Psoas muscle (tissue), 8 donors: ENCODE results near the gene NDRG3. TPM values are rescaled to one million over a fixed set of nuclear protein-coding genes. Genes with fewer than 3 reads are reported as not detected.

Source experiments
- ATAC-seq, 4 donors: fragments of 200-7000 bp; cut with Tn5 transposase; one replicate each; pipeline ENCODE4 v1.9.1; 2020; ENCODE audit warnings: moderate library complexity in 3 of 4, mild to moderate bottlenecking in 2 of 4
- DNase-seq, 2 donors: peaks; one replicate each; pipeline ENCODE4 v3.0.0-alpha.2; 2020
- H3K27ac ChIP-seq: fragments of 200-600 bp; one replicate; pipeline ENCODE4 v1.8.0; 2022
- H3K27me3 ChIP-seq, 3 donors: fragments of 200-600 bp in 1 of 3; one replicate each; pipeline versions ENCODE4 v1.6.1 to v1.8.0; 2013 to 2022; ENCODE audit warnings: low read length in 2 of 3, mild to moderate bottlenecking in 2 of 3, moderate library complexity in 1 of 3; ENCODE audit not compliant: insufficient read depth in 3 of 3
- H3K36me3 ChIP-seq, 2 donors: fragments of 200-600 bp in 1 of 2; one replicate each; pipeline versions ENCODE4 v1.6.1 to v1.8.0; 2013 to 2022; ENCODE audit warnings: low read depth in 1 of 2, mild to moderate bottlenecking in 1 of 2, moderate library complexity in 1 of 2; ENCODE audit not compliant: insufficient read depth in 1 of 2
- H3K4me1 ChIP-seq: fragments of 200-600 bp; one replicate; pipeline ENCODE4 v1.8.0; 2022
- H3K4me3 ChIP-seq: fragments of 200-600 bp; one replicate; pipeline ENCODE4 v1.8.0; 2022; ENCODE audit warnings: mild to moderate bottlenecking
- H3K9me3 ChIP-seq: fragments of 200-600 bp; one replicate; pipeline ENCODE4 v1.8.0; 2022
- WGBS, 3 donors: extraction: QIAGEN DNeasy Blood & Tissue Kit; methylation state at CpG; one replicate each; pipeline versions ENCODE4 v1.1.6 to v1.1.7; 2013; 5-methylcytosine and 5-hydroxymethylcytosine counted together
- intact Hi-C, 2 donors: fragments of 100-400 bp; cut with DNase I; formaldehyde crosslinking; loops; one replicate each; pipeline versions ENCODE4 v1.11.0 to v1.14.2; 2022
- polyA plus RNA-seq, 3 donors: library from polyadenylated mRNA; stranded (reverse); fragments of 200-250 nt; gene quantifications; one replicate each; pipeline ENCODE4 v1.2.3, GENCODE V29; 2013
- total RNA-seq, 4 donors: library from RNA; stranded (reverse); fragmentation: NEBNext Ultra II Directional in 2 of 4; extraction: Animal tissue kit (Norgen Biotek cat#: 25700) in 2 of 4; gene quantifications; one replicate each; pipeline versions ENCODE4 v1.2.1 to v1.2.4, GENCODE V29; 2021 to 2023
- TF ChIP-seq, protein P1 (sequence below): fragments of 200-600 bp; IDR thresholded peaks from one replicate; pipeline ENCODE4 v1.8.0; 2022; ENCODE audit warnings: antibody characterized with exemption
- donor health status: healthy with polysubstance abuse.
- donor health status: DM: no; HTN: no; CAD: no; lungs with moderate emphysema.
- donor health status: Bipolar disorder and iron deficiency.
- donor health status: healthy.
- donor health status: DM: yes; HTN: yes; CAD: no.
- donor health status: DM: no; HTN: no; CAD: no.
- donor health status: DM: no; HTN: no; CAD: no.
- donor health status: DM: yes; HTN: yes; CAD: no.

NDRG3 gene
- total and polyA plus RNA-seq, 7 donors = 4.3 to 25.1 (median 10.8) TPM

DNA sequence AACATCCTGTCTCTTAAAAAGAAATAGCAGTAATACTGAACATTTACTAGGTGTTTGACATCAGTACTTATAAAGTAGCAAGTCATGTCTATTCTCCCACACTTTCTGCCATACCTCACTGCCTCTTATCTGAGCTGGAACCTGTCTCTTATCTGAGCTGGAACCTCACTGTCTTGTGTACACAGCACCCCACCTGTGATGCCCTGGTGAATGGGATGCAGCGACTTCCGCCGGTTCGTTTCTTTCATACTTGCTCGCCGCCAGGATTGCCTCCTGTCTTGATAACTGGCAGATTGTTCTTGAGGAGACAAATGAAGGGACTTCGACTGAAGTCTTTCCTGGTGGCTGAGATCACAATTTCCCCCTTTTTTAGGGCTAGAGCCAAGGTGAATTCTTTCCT, 24.8 kb upstream of the NDRG3 start:
- no peak overlapping the region for H3K4me3 ChIP-seq
- no peaks in the 10 kb centered on the region for H3K9me3 ChIP-seq
- H3K27me3 ChIP-seq = no peaks in the 10 kb centered on the region
- DNase-seq (no peak), ATAC-seq (no peak)
- no peak overlapping the region for H3K27ac ChIP-seq
- H3K36me3 ChIP-seq = peaks cover 0 to 18% of the 10 kb centered on the region in 2 donors
- 82 to 85% (median 82%) methylated on average over 7 of the region's 7 CpGs for WGBS, 3 donors
- TF ChIP-seq, protein P1, sequence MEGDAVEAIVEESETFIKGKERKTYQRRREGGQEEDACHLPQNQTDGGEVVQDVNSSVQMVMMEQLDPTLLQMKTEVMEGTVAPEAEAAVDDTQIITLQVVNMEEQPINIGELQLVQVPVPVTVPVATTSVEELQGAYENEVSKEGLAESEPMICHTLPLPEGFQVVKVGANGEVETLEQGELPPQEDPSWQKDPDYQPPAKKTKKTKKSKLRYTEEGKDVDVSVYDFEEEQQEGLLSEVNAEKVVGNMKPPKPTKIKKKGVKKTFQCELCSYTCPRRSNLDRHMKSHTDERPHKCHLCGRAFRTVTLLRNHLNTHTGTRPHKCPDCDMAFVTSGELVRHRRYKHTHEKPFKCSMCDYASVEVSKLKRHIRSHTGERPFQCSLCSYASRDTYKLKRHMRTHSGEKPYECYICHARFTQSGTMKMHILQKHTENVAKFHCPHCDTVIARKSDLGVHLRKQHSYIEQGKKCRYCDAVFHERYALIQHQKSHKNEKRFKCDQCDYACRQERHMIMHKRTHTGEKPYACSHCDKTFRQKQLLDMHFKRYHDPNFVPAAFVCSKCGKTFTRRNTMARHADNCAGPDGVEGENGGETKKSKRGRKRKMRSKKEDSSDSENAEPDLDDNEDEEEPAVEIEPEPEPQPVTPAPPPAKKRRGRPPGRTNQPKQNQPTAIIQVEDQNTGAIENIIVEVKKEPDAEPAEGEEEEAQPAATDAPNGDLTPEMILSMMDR = no peak
- peaks cover 5% of the 10 kb centered on the region for H3K4me1 ChIP-seq
- intact Hi-C loops = no loop called here

DNA sequence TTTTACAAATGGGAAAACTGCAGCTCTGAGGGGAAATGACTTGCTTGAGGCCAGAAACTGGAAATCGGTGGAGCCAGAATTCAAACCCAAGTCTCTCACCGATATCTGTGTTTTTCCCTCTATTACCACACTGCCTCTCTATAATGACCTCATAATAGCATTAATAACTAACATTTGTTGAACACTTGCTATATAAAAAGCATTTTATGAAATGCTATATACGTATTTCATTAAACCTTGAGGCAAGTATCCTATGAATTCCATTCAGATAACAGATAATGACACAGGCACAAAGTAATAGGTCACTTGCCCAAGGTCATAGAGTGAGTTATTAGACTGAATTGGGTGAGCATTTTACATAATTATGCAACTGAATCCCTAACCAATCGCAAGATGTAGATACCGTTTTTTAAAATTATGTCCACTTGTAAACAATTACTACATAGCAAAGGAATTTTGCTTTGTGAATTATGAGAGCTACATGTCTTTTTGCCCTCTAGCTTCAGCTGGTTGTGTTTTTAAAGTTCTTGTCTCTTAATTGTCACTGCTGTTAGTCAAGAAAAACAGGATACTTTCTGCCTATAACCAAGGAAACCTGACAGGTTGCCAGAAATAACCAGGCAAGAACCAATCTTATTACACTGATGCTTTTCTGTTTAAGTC, 23.0 kb upstream of the NDRG3 start:
- no peaks in the 10 kb centered on the region for H3K9me3 ChIP-seq
- no peak for DNase-seq
- no peaks in the 10 kb centered on the region for H3K27me3 ChIP-seq
- intact Hi-C loops = no loop called here
- no peak overlapping the region for H3K27ac ChIP-seq
- no peak overlapping the region for H3K4me3 ChIP-seq
- H3K36me3 ChIP-seq = peaks cover 0 to 18% of the 10 kb centered on the region in 2 donors
- peaks cover 5% of the 10 kb centered on the region for H3K4me1 ChIP-seq
- ATAC-seq = no peak
- TF ChIP-seq, protein P1 = no peak
- 72 to 79% (median 77%) methylated on average over 5 of the region's 5 CpGs for WGBS, 3 donors

DNA sequence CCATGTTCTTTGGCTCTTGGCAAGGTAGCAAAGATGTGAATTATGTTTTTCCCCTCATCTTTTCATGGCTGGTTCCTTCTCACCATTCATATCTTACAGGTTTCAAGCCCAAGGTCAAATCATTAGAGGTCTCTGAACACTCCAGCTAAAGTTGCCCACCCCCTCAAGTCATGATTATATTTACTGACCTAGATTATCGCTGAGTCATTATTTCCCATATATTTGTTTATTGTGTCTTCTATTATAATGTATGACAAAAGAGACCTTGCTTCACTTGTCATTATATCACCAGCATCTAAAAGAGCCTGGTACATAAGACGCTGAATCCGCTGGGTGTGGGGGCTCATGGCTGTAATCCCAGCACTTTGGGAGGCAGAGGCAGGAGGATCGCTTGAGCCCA, 15.2 kb upstream of the NDRG3 start:
- TF ChIP-seq, protein P1 = no peak
- H3K36me3 ChIP-seq = peaks cover 0 to under 1% of the 10 kb centered on the region in 2 donors
- H3K27ac ChIP-seq = no peak overlapping the region
- no peaks in the 10 kb centered on the region for H3K4me1 ChIP-seq
- H3K9me3 ChIP-seq = no peaks in the 10 kb centered on the region
- intact Hi-C loops = no loop called here
- no peaks in the 10 kb centered on the region for H3K27me3 ChIP-seq
- ATAC-seq (no peak), DNase-seq (no peak)
- WGBS, 3 donors = 96 to 98% (median 97%) methylated on average over 4 of the region's 4 CpGs
- H3K4me3 ChIP-seq = no peak overlapping the region

DNA sequence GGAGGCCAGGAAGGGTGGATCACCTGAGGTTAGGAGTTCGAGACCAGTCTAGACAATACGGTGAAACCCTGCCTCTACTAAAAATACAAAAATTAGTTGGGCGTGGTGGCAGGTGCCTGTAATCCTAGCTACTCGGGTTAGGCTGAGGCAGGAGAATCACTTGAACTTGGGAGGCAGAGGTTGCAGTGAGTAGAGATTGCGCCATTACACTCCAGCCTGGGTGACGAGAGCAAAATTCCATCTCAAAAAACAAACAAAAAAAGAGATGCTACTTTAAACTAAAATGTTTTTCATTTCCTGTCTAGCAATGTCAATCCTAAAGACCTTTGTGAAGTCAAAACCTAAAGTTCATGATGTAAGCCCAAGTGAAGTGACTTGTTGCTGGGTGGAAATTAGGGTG, 14.8 kb upstream of the NDRG3 start:
- no peak for DNase-seq
- H3K4me1 ChIP-seq = no peaks in the 10 kb centered on the region
- no peak for ATAC-seq
- H3K36me3 ChIP-seq = peaks cover 0 to under 1% of the 10 kb centered on the region in 2 donors
- no peaks in the 10 kb centered on the region for H3K27me3 ChIP-seq
- H3K4me3 ChIP-seq = no peak overlapping the region
- TF ChIP-seq, protein P1 = no peak
- H3K9me3 ChIP-seq = no peaks in the 10 kb centered on the region
- H3K27ac ChIP-seq = no peak overlapping the region
- intact Hi-C loops = no loop called here
- 89 to 97% (median 92%) methylated on average over 6 of the region's 6 CpGs for WGBS, 3 donors

DNA sequence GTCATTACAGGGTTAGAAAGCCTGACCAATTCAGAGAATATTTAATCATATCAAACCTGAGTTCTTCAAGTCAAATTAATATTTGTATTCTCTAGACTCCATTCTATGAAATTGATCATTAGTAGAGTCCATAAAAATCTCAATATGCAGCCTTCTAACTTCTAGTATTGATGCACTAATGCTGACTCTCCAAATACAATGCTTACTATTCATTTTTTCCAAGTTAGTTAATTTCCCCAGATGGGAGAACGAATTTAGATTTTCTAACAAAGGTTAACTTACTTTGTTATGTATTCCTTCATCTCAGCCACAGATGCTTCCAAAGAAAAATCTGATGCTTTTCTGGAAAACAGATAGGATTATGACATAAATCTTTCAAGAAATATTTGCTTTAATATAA, 12.4 kb upstream of the NDRG3 start:
- Histone ChIP-seq H3K27ac (no peak overlapping the region), H3K9me3 (no peaks in the 10 kb centered on the region), H3K27me3 (no peaks in the 10 kb centered on the region), H3K4me1 (no peaks in the 10 kb centered on the region), H3K36me3 (peaks cover 0 to 6% of the 10 kb centered on the region in 2 donors), H3K4me3 (no peak overlapping the region)
- ATAC-seq (no peak), DNase-seq (no peak)
- WGBS, 3 donors = 81 to 93% (median 87%) methylated on average over 1 of the region's 1 CpG
- TF ChIP-seq, protein P1 = no peak
- intact Hi-C loops = loop anchor here in 1 of 2 donors (10.0 kb wide), 1 partner anchor 153 kb away; the partner anchor contains the start of gene RAB5IF
